Cardiac muscle cell (in vitro differentiated cells and primary cell): ENCODE measurements around the gene C5AR2. TPM values are rescaled to one million over a fixed set of nuclear protein-coding genes. Genes with fewer than 3 reads are reported as not detected.

ENCODE experiments used
- DNase-seq, 2 donors: peaks; one replicate each; pipeline versions ENCODE4 v3.0.0 to v3.0.0-alpha.2; 2010 to 2017; ENCODE audit warnings: low read depth in 1 of 2, low spot score in 1 of 2
- H3K27ac ChIP-seq: fragments of 200-600 bp; sonication (generic); 2 replicates; pipeline ENCODE4 v1.5.1; 2016
- H3K27me3 ChIP-seq: fragments of 200-600 bp; sonication (generic); 2 replicates; pipeline ENCODE4 v1.6.0; 2016; ENCODE audit warnings: control low read depth
- H3K36me3 ChIP-seq: fragments of 200-600 bp; sonication (generic); 2 replicates; pipeline ENCODE4 v1.5.1; 2016; ENCODE audit warnings: control low read depth
- H3K4me1 ChIP-seq: fragments of 200-600 bp; sonication (generic); 2 replicates; pipeline ENCODE4 v1.8.1; 2017; ENCODE audit warnings: low read depth, mild to moderate bottlenecking, mixed run types
- H3K4me3 ChIP-seq: fragments of 200-600 bp; sonication (generic); 2 replicates; pipeline ENCODE4 v1.5.1; 2016; ENCODE audit warnings: mild to moderate bottlenecking
- H3K9me3 ChIP-seq: fragments of 200-600 bp; sonication (generic); 2 replicates; pipeline ENCODE4 v1.5.1; 2017; ENCODE audit warnings: low read depth, mild to moderate bottlenecking, control low read depth
- polyA plus RNA-seq: library from polyadenylated mRNA; unstranded; fragments of >200 nt; fragmentation: Nextera tagmentation; extraction: Ambion mirVana; gene quantifications from 2 replicates; pipeline ENCODE4 v1.2.1, GENCODE V29; 2016
- total RNA-seq: library from RNA; depleted of rRNA; stranded (reverse); fragments of >200 nt; gene quantifications from 2 replicates; pipeline ENCODE4 v1.2.3, GENCODE V29; 2016
- TF ChIP-seq, protein P1 (sequence below): IDR thresholded peaks from 2 replicates; pipeline ENCODE4 v1.5.1; 2012; ENCODE audit warnings: low read depth, mild to moderate bottlenecking, low read length

C5AR2 gene
- total and polyA plus RNA-seq, 2 experiments from 2014 or later, result not detected

DNA sequence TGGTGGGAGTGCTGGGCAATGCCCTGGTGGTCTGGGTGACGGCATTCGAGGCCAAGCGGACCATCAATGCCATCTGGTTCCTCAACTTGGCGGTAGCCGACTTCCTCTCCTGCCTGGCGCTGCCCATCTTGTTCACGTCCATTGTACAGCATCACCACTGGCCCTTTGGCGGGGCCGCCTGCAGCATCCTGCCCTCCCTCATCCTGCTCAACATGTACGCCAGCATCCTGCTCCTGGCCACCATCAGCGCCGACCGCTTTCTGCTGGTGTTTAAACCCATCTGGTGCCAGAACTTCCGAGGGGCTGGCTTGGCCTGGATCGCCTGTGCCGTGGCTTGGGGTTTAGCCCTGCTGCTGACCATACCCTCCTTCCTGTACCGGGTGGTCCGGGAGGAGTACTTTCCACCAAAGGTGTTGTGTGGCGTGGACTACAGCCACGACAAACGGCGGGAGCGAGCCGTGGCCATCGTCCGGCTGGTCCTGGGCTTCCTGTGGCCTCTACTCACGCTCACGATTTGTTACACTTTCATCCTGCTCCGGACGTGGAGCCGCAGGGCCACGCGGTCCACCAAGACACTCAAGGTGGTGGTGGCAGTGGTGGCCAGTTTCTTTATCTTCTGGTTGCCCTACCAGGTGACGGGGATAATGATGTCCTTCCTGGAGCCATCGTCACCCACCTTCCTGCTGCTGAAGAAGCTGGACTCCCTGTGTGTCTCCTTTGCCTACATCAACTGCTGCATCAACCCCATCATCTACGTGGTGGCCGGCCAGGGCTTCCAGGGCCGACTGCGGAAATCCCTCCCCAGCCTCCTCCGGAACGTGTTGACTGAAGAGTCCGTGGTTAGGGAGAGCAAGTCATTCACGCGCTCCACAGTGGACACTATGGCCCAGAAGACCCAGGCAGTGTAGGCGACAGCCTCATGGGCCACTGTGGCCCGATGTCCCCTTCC is 11.8 kb upstream of the C5AR2 start:
- DNase-seq, result no peak
- no peaks in the 10 kb centered on the region for H3K9me3 ChIP-seq

DNA sequence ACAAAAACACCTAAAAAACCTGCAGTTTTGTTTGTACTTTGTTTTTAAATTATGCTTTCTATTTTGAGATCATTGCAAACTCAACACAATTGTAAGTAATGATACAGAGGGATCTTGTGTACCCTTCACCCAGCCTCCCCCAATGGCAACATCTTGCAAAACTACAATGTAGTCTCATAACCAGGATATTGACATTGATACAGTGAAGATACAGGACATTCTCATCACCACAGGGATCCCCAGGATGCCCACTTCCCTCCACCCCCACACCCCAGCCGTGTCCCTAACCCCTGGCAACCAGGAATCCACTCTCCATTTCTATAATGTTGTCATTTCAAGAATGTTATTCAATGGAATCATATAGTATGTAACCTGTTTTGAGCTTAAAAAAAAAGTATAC is 10.3 kb upstream of the C5AR2 start:
- Histone ChIP-seq H3K36me3 (no peaks in the 10 kb centered on the region), H3K4me3 (no peak overlapping the region), H3K9me3 (no peaks in the 10 kb centered on the region), H3K4me1 (peaks cover 3% of the 10 kb centered on the region), H3K27me3 (no peaks in the 10 kb centered on the region), H3K27ac (no peak overlapping the region)
- no peak for DNase-seq
- TF ChIP-seq, protein P1, sequence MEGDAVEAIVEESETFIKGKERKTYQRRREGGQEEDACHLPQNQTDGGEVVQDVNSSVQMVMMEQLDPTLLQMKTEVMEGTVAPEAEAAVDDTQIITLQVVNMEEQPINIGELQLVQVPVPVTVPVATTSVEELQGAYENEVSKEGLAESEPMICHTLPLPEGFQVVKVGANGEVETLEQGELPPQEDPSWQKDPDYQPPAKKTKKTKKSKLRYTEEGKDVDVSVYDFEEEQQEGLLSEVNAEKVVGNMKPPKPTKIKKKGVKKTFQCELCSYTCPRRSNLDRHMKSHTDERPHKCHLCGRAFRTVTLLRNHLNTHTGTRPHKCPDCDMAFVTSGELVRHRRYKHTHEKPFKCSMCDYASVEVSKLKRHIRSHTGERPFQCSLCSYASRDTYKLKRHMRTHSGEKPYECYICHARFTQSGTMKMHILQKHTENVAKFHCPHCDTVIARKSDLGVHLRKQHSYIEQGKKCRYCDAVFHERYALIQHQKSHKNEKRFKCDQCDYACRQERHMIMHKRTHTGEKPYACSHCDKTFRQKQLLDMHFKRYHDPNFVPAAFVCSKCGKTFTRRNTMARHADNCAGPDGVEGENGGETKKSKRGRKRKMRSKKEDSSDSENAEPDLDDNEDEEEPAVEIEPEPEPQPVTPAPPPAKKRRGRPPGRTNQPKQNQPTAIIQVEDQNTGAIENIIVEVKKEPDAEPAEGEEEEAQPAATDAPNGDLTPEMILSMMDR, result no peak

More for the DNA sequence above, 11.8 kb upstream of the C5AR2 start:
- Histone ChIP-seq H3K4me1 (no peaks in the 10 kb centered on the region), H3K36me3 (no peaks in the 10 kb centered on the region), H3K4me3 (no peak overlapping the region), H3K27me3 (no peaks in the 10 kb centered on the region), H3K27ac (no peak overlapping the region)
- TF ChIP-seq, protein P1, result no peak

DNA sequence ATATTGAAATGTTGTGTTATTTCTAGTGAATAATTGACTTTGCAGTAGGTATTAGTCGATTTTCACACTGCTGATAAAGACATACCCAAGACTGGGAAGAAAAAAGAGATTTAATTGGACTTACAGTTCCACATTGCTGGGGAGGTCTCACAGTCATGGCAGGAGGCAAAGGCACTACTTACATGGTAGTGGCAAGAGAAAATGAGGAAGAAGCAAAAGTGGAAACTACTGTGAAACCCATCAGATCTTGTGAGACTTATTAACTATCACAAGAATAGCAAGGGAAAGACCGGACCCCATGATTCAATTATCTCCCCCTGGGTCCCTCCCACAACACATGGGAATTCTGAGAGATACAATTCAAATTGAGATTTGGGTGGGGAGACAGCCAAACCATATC is 9.9 kb upstream of the C5AR2 start:
- H3K4me3 ChIP-seq, result no peak overlapping the region
- no peaks in the 10 kb centered on the region for H3K9me3 ChIP-seq
- DNase-seq, result no peak
- H3K27ac ChIP-seq, result no peak overlapping the region
- no peaks in the 10 kb centered on the region for H3K27me3 ChIP-seq
- TF ChIP-seq, protein P1, result no peak
- H3K36me3 ChIP-seq, result no peaks in the 10 kb centered on the region
- peaks cover 3% of the 10 kb centered on the region for H3K4me1 ChIP-seq

DNA sequence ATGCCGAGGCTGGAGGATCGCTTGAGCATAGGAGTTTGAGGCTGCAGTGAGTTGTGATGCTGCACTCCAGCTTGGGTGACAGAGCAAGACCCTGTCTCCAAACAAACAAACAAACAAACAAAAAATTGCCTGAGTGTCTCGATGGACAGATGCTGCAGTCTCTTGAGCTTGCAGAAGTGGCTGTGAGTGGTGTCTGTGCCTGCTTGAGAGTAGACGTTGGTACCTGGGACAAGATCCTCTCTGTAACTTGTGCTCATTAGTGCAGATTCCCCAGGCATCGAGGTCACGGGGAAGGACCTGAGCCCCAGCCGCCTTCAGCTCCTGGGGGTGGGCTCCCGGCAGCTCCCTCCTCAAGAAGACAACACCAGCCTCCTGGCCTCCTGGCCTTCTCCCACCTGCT is 8.6 kb upstream of the C5AR2 start:
- Histone ChIP-seq H3K4me1 (peaks cover 3% of the 10 kb centered on the region), H3K27me3 (no peaks in the 10 kb centered on the region), H3K9me3 (no peaks in the 10 kb centered on the region), H3K36me3 (no peaks in the 10 kb centered on the region), H3K27ac (no peak overlapping the region), H3K4me3 (no peak overlapping the region)
- DNase-seq, result no peak
- TF ChIP-seq, protein P1, result no peak

GRCh38 chr19:47323872-47324271 is 8.1 kb upstream of the C5AR2 start:
- Histone ChIP-seq H3K36me3 (no peaks in the 10 kb centered on the region), H3K9me3 (no peaks in the 10 kb centered on the region), H3K27ac (no peak overlapping the region), H3K4me3 (no peak overlapping the region), H3K4me1 (peaks cover 3% of the 10 kb centered on the region), H3K27me3 (no peaks in the 10 kb centered on the region)
- DNase-seq, result no peak
- TF ChIP-seq, protein P1, result no peak
